SK-N-SH (cell line): ENCODE data around the gene RPS8. TPM values are rescaled to one million over a fixed set of nuclear protein-coding genes. Genes with fewer than 3 reads are reported as not detected.
"Not testable (repeated sequence)": the region's sequence is repeated elsewhere in the genome, so short reads cannot be mapped to it uniquely, and the experiment has no call there.

Experiments
- CTCF ChIA-PET: fragments of 300-600, 350-600 bp; formaldehyde crosslinking; extraction: SDS; loops from one replicate; lab custom pipeline; 2021; lab: Yijun Ruan, JAX
- POLR2A ChIA-PET: fragments of 350-600 bp; sonication (Branson Sonifier 250); formaldehyde crosslinking; extraction: SDS; loops from one replicate; lab custom pipeline; 2020; ENCODE audit warnings: antibody characterized with exemption, inconsistent platforms; lab: Yijun Ruan, JAX
- DNase-seq: peaks from one replicate; pipeline ENCODE4 v3.0.0; 2012
- H2AFZ ChIP-seq: fragments of 200-600 bp; sonication (generic); 2 replicates; pipeline ENCODE4 v1.8.1; 2016; ENCODE audit warnings: antibody characterized with exemption, mild to moderate bottlenecking, low read depth
- H3F3A ChIP-seq: fragments of 200-600 bp; sonication (generic); replicated peaks from 2 replicates; pipeline ENCODE3; 2016; ENCODE audit warnings: antibody characterized with exemption, mild to moderate bottlenecking; ENCODE audit not compliant: insufficient read depth
- H3K27ac ChIP-seq, 2 experiments: fragments of 200-500 bp in 1 of 2; fragments of 200-600 bp in 1 of 2; sonication (Bioruptor generic) in 1 of 2; sonication (generic), shearing (Covaris generic) in 1 of 2; 2 replicates each; pipeline versions ENCODE4 v1.5.1 to v1.6.1; 2014 to 2016; ENCODE audit warnings: low read depth in 2 of 2, inconsistent platforms in 1 of 2, low read length in 1 of 2, mild to moderate bottlenecking in 1 of 2, mixed read lengths in 1 of 2
- H3K27me3 ChIP-seq: fragments of 200-600 bp; sonication (generic), shearing (Covaris generic); 2 replicates; pipeline ENCODE4 v1.6.1; 2016; ENCODE audit warnings: mixed run types; ENCODE audit not compliant: insufficient read depth
- H3K36me3 ChIP-seq, 2 experiments: fragments of 200-500 bp in 1 of 2; fragments of 200-600 bp in 1 of 2; sonication (Bioruptor generic) in 1 of 2; sonication (generic) in 1 of 2; replicated peaks in 1 of 2; 2 replicates each; pipeline versions ENCODE3 to v1.5.1; 2014 to 2016; ENCODE audit warnings: low read length in 1 of 2, mild to moderate bottlenecking in 1 of 2; ENCODE audit not compliant: insufficient read depth in 2 of 2, control insufficient read depth in 1 of 2
- H3K4me1 ChIP-seq, 2 experiments: fragments of 200-500 bp in 1 of 2; fragments of 200-600 bp in 1 of 2; sonication (Bioruptor generic) in 1 of 2; sonication (generic), shearing (Covaris generic) in 1 of 2; 2 replicates each; pipeline versions ENCODE4 v1.5.1 to v1.6.1; 2014 to 2016; ENCODE audit warnings: low read depth in 1 of 2, low read length in 1 of 2, mixed run types in 1 of 2; ENCODE audit not compliant: insufficient read depth in 2 of 2, control insufficient read depth in 1 of 2
- H3K4me2 ChIP-seq: fragments of 200-600 bp; sonication (generic), shearing (Covaris generic); 2 replicates; pipeline ENCODE4 v1.6.1; 2017; ENCODE audit warnings: mixed run types
- H3K4me3 ChIP-seq, 2 experiments: fragments of 200-500 bp in 1 of 2; fragments of 200-600 bp in 1 of 2; sonication (Bioruptor generic) in 1 of 2; sonication (generic), shearing (Covaris generic) in 1 of 2; 2 replicates each; pipeline versions ENCODE4 v1.5.1 to v1.8.1; 2014 to 2016; ENCODE audit warnings: low read depth in 2 of 2, inconsistent platforms in 1 of 2, low read length in 1 of 2, mild to moderate bottlenecking in 1 of 2, mixed read lengths in 1 of 2, moderate library complexity in 1 of 2
- H3K79me2 ChIP-seq: fragments of 200-600 bp; sonication (generic); 2 replicates; pipeline ENCODE4 v1.8.1; 2017; ENCODE audit warnings: mild to moderate bottlenecking; ENCODE audit not compliant: insufficient read depth
- H3K9ac ChIP-seq: fragments of 200-600 bp; sonication (generic); 2 replicates; pipeline ENCODE4 v1.6.1; 2017; ENCODE audit warnings: mixed run types
- H3K9me2 ChIP-seq: fragments of 200-600 bp; sonication (generic); 2 replicates; pipeline ENCODE4 v1.6.1; 2017; ENCODE audit warnings: mixed run types
- H3K9me3 ChIP-seq: fragments of 200-600 bp; sonication (generic); 2 replicates; pipeline ENCODE4 v1.6.1; 2017; ENCODE audit warnings: mixed run types, mild to moderate bottlenecking, moderate library complexity
- H4K20me1 ChIP-seq: fragments of 200-600 bp; sonication (generic); 2 replicates; pipeline ENCODE4 v1.6.1; 2017; ENCODE audit warnings: mild to moderate bottlenecking, mixed run types; ENCODE audit not compliant: insufficient read depth
- EP300 ChIP-seq, 2 experiments: IDR thresholded peaks; 2 replicates each; pipeline versions ENCODE4 v1.4.0 to v1.6.1; 2012; ENCODE audit warnings: borderline replicate concordance in 1 of 2, low read depth in 1 of 2, low read length in 1 of 2
- EZH2phosphoT487 ChIP-seq: fragments of 200-600 bp; sonication (generic); IDR thresholded peaks from 2 replicates; pipeline ENCODE4 v1.6.1; 2017; ENCODE audit warnings: low read depth, mixed run types, mild to moderate bottlenecking, antibody characterized with exemption, moderate library complexity, borderline replicate concordance
- FOSL2 ChIP-seq: IDR thresholded peaks from 2 replicates; pipeline ENCODE4 v1.4.0; 2012; ENCODE audit warnings: low read depth, mild to moderate bottlenecking, moderate library complexity, borderline replicate concordance
- MEF2A ChIP-seq: IDR thresholded peaks from 2 replicates; pipeline ENCODE4 v1.4.0; 2012; ENCODE audit warnings: low read depth, borderline replicate concordance
- RFX5 ChIP-seq: IDR thresholded peaks from 2 replicates; pipeline ENCODE4 v1.6.1; 2012; ENCODE audit warnings: mild to moderate bottlenecking, improper control_type of control experiment, low read length
- RXRA ChIP-seq: IDR thresholded peaks from 2 replicates; pipeline ENCODE4 v1.4.0; 2012; ENCODE audit warnings: low read depth, mild to moderate bottlenecking, borderline replicate concordance
- SIN3A ChIP-seq: IDR thresholded peaks from 2 replicates; pipeline ENCODE4 v1.6.1; 2012; ENCODE audit warnings: low read depth, mild to moderate bottlenecking, low read length, moderate library complexity, borderline replicate concordance
- TAF1 ChIP-seq: IDR thresholded peaks from 2 replicates; pipeline ENCODE4 v1.6.1; 2012; ENCODE audit warnings: low read depth, mild to moderate bottlenecking, low read length, moderate library complexity, borderline replicate concordance
- WGBS: methylation state at CpG from one replicate; pipeline ENCODE4 v1.1.6; 2017; ENCODE audit warnings: low lambda C conversion rate; 5-methylcytosine and 5-hydroxymethylcytosine counted together
- polyA plus RNA-seq, 3 experiments: library from polyadenylated mRNA; depleted of rRNA; stranded (reverse); fragments of >200 nt; gene quantifications; 2 replicates each; pipeline ENCODE4 v1.2.3, GENCODE V29; 2012
- TF ChIP-seq, protein P1 (sequence below): fragments of 150-350 bp; IDR thresholded peaks from 2 replicates; pipeline ENCODE4 v1.6.1; 2016; ENCODE audit warnings: mild to moderate bottlenecking, low read depth, low read length
- TF ChIP-seq, protein P2 (sequence below): fragments of 150-350 bp; IDR thresholded peaks from 2 replicates; pipeline ENCODE4 v1.6.1; 2017; ENCODE audit warnings: antibody characterized with exemption, low read length, low read depth, borderline replicate concordance
- TF ChIP-seq, protein P3 (sequence below): IDR thresholded peaks from 2 replicates; pipeline ENCODE4 v1.4.0; 2012; ENCODE audit warnings: low read depth
- TF ChIP-seq, protein P4 (sequence below): IDR thresholded peaks from 2 replicates; pipeline ENCODE4 v1.6.1; 2012; ENCODE audit warnings: mild to moderate bottlenecking, low read depth, low read length, moderate library complexity
- TF ChIP-seq, protein P5 (sequence below): IDR thresholded peaks from 2 replicates; pipeline ENCODE4 v1.4.0; 2012; ENCODE audit warnings: low read depth, borderline replicate concordance
- TF ChIP-seq, protein P6 (sequence below): IDR thresholded peaks from 2 replicates; pipeline ENCODE4; 2012

RPS8 gene
- polyA plus RNA-seq, 1 of the 3 experiments (the other 2 are of a cell fraction), result 3,303 TPM

DNA sequence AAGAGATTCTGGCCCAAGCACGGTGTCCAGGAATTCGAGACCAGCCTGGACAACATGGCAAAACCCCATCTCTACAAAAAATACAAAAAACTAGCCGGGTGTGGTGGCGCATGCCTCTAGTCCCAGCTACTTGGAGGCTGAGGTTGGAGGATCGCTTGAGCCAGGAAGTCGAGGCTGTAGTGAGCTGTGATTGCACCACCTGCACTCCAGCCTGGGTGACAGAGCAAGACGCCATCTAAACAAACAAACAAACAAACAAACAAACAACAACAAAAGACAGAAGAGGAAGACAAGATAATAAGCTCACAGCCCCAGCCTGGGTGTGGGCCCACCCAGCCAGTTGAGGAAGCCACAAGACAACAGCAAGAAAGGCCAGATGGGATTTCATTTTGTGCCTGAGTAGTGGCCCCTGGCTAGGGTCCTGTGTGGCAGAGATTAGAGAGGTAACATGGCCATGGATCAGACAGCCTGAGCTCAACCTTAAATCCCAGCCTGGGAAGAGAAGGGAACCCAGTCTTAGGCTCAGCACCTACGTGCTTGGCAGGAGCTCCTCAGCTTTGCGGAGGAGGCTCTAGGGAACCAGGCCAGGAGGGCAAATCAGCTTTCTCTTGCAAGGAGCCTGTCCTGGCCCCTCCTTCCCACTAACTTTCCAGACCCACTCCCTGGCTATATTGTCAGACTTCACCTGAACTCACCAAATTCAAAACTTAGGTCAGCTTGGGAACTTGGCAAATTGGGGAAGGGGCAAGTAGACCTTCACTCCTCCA is 17.6 kb downstream of the RPS8 start:
- 85% methylated on average over 7 of the region's 9 CpGs for WGBS
- Histone ChIP-seq H3K9ac (no peak overlapping the region), H3K4me1 (peaks cover 0 to 5% of the 10 kb centered on the region in 2 experiments; a peak in 1 of 4 replicates), H3F3A (peaks cover 9% of the 10 kb centered on the region), H3K9me2 (no peaks in the 10 kb centered on the region), H3K4me3 (no peak overlapping the region), H3K27me3 (no peaks in the 10 kb centered on the region), H4K20me1 (no peaks in the 10 kb centered on the region), H2AFZ (no peak overlapping the region), H3K9me3 (no peaks in the 10 kb centered on the region), H3K36me3 (no peaks in the 10 kb centered on the region), H3K27ac (no peak overlapping the region), H3K79me2 (no peaks in the 10 kb centered on the region), H3K4me2 (no peak overlapping the region)
- TF ChIP-seq EZH2phosphoT487, result no peak
- TF ChIP-seq, protein P1, sequence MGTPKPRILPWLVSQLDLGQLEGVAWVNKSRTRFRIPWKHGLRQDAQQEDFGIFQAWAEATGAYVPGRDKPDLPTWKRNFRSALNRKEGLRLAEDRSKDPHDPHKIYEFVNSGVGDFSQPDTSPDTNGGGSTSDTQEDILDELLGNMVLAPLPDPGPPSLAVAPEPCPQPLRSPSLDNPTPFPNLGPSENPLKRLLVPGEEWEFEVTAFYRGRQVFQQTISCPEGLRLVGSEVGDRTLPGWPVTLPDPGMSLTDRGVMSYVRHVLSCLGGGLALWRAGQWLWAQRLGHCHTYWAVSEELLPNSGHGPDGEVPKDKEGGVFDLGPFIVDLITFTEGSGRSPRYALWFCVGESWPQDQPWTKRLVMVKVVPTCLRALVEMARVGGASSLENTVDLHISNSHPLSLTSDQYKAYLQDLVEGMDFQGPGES, result no peak
- TF ChIP-seq, protein P2, sequence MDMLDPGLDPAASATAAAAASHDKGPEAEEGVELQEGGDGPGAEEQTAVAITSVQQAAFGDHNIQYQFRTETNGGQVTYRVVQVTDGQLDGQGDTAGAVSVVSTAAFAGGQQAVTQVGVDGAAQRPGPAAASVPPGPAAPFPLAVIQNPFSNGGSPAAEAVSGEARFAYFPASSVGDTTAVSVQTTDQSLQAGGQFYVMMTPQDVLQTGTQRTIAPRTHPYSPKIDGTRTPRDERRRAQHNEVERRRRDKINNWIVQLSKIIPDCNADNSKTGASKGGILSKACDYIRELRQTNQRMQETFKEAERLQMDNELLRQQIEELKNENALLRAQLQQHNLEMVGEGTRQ, result no peak
- TF ChIP-seq RFX5, result no peak
- TF ChIP-seq TAF1, result no peak
- TF ChIP-seq MEF2A, result no peak
- TF ChIP-seq FOSL2, result no peak
- TF ChIP-seq EP300 (IDR thresholded peaks at IDR 0.05; ENCODE audit: borderline replicate concordance in 1 of 2, low read depth in 1 of 2, low read length in 1 of 2), result no peak
- TF ChIP-seq, protein P3, sequence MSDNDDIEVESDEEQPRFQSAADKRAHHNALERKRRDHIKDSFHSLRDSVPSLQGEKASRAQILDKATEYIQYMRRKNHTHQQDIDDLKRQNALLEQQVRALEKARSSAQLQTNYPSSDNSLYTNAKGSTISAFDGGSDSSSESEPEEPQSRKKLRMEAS, result no peak
- TF ChIP-seq, protein P4, sequence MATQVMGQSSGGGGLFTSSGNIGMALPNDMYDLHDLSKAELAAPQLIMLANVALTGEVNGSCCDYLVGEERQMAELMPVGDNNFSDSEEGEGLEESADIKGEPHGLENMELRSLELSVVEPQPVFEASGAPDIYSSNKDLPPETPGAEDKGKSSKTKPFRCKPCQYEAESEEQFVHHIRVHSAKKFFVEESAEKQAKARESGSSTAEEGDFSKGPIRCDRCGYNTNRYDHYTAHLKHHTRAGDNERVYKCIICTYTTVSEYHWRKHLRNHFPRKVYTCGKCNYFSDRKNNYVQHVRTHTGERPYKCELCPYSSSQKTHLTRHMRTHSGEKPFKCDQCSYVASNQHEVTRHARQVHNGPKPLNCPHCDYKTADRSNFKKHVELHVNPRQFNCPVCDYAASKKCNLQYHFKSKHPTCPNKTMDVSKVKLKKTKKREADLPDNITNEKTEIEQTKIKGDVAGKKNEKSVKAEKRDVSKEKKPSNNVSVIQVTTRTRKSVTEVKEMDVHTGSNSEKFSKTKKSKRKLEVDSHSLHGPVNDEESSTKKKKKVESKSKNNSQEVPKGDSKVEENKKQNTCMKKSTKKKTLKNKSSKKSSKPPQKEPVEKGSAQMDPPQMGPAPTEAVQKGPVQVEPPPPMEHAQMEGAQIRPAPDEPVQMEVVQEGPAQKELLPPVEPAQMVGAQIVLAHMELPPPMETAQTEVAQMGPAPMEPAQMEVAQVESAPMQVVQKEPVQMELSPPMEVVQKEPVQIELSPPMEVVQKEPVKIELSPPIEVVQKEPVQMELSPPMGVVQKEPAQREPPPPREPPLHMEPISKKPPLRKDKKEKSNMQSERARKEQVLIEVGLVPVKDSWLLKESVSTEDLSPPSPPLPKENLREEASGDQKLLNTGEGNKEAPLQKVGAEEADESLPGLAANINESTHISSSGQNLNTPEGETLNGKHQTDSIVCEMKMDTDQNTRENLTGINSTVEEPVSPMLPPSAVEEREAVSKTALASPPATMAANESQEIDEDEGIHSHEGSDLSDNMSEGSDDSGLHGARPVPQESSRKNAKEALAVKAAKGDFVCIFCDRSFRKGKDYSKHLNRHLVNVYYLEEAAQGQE, result no peak
- no peak for TF ChIP-seq SIN3A
- no peak for TF ChIP-seq RXRA
- TF ChIP-seq, protein P5, sequence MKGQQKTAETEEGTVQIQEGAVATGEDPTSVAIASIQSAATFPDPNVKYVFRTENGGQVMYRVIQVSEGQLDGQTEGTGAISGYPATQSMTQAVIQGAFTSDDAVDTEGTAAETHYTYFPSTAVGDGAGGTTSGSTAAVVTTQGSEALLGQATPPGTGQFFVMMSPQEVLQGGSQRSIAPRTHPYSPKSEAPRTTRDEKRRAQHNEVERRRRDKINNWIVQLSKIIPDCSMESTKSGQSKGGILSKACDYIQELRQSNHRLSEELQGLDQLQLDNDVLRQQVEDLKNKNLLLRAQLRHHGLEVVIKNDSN, result no peak
- TF ChIP-seq, protein P6, sequence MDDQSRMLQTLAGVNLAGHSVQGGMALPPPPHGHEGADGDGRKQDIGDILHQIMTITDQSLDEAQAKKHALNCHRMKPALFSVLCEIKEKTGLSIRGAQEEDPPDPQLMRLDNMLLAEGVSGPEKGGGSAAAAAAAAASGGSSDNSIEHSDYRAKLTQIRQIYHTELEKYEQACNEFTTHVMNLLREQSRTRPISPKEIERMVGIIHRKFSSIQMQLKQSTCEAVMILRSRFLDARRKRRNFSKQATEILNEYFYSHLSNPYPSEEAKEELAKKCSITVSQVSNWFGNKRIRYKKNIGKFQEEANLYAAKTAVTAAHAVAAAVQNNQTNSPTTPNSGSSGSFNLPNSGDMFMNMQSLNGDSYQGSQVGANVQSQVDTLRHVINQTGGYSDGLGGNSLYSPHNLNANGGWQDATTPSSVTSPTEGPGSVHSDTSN, result no peak
- no peak for DNase-seq
- POLR2A ChIA-PET, result interaction anchor here (1.1 to 1.5 kb wide), 3 partner anchors 15 to 21 kb away, joined by 3 to 13 read pairs (median 3); partner anchors contain the start of gene RPS8
- CTCF ChIA-PET, result interaction anchor here (0.9 to 1.3 kb wide), 2 partner anchors 62 to 218 kb away, joined by 3 to 4 read pairs; partner anchors contain the start of genes HECTD3 and RNU5D-1

DNA sequence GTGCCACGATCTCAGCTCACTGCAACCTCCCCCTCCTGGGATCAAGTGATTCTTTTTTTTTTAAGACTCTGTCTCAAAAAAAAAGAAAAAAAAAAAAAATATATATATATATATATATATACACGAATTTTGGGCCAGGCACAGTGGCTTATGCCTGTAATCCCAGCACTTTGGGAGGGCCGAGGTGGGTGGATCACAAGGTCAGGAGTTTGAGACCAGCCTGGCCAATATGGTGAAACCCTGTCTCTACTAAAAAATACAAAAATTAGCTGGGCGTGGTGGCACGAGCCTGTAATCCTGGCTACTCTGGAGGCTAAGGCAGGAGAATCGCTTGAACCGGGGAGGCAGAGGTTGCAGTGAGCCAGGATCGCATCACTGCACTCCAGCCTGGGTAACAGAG is 22.5 kb downstream of the RPS8 start:
- H3K9me3 ChIP-seq, result not testable (repeated sequence)
- 93% methylated on average over 8 of the region's 8 CpGs for WGBS

More for the DNA sequence above, 22.5 kb downstream of the RPS8 start:
- H3K9me2 ChIP-seq, DNase-seq, H3K9ac ChIP-seq, H3K27ac ChIP-seq, H3F3A ChIP-seq, H3K4me2 ChIP-seq, H3K27me3 ChIP-seq, CTCF ChIA-PET, H2AFZ ChIP-seq, H3K4me3 ChIP-seq: not testable (repeated sequence)
- Histone ChIP-seq H3K79me2 (peaks cover 26% of the 10 kb centered on the region), H4K20me1 (peaks cover 24% of the 10 kb centered on the region), H3K36me3 (peaks cover 9 to 13% of the 10 kb centered on the region in 2 experiments), H3K4me1 (peaks cover 5 to 20% of the 10 kb centered on the region in 2 experiments; a peak in 2 of 4 replicates)
- POLR2A ChIA-PET, result interaction anchor here (1.5 kb wide), 1 partner anchor 23 kb away, joined by 3 read pairs; the partner anchor contains the start of gene RPS8
